NCI-H146 treated with DMSO at 0.1 percent for 48 hours (cell line): ENCODE results near the gene ZNF699.
"Not testable (repeated sequence)": the region's sequence is repeated elsewhere in the genome, so short reads cannot be mapped to it uniquely, and the experiment has no call there.

Source experiments
- DNase-seq: peaks from one replicate; lab custom pipeline; 2025; ENCODE audit not compliant: unreplicated experiment; lab: John Stamatoyannopoulos, UW

ZNF699 gene

DNA sequence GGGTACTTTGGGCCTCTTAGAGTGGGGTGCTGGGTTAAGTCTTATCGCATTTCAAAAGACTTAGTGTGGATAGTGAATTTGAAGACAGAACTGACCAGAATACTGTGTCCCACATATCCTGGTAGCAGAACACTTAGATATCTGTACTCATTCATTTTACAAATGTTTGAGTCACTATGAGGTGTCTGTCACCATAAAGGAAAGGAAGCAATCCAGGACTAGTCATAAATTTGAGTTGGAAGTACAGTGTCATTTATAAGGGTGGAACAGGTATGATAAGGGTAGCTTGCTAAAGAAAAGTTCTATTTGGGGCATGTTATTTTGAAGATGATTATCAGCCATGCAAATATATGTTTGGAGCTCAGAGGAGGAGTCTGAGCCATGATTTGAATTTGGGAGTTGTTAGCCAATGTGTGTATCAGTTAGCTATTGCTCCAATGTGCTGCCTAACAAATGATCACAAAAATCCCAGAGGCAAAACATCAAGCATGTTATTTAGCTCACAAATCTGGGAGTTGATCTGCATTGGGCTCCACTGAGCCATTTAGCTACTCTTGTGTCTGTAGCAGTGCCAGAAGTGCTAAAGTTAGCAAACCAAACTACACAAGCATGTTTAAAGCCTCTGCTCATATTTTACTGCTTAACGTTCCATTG, 20.3 kb downstream of the ZNF699 start:
- DNase-seq = no peak

DNA sequence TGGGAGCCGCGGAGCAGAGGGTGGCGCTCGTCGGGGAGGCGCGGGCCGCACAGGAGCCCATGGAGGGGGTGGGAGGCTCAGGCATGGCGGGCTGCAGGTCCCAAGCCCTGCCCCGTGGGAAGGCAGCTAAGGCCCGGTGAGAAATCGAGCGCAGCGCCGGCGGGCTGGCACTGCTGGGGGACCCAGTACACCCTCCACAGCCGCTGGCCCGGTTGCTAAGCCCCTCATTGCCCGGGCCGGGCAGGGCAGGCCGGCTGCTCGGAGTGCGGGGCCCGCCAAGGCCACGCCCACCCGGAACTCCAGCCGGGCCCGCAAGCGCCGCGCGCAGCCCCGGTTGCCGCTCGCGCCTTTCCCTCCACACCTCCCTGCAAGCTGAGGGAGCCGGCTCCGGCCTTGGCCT, 26.2 kb downstream of the ZNF699 start:
- not testable (repeated sequence) for DNase-seq

DNA sequence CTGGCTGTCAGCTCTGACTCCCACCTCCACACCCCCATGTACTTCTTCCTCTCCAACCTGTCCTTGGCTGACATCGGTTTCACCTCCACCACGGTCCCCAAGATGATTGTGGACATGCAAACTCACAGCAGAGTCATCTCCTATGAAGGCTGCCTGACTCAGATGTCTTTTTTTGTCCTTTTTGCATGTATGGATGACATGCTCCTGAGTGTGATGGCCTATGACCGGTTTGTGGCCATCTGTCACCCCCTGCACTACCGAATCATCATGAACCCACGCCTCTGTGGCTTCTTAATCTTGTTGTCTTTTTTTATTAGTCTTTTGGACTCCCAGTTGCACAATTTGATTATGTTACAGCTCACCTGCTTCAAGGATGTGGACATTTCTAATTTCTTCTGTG, 58.4 kb downstream of the ZNF699 start:
- DNase-seq = no peak

DNA sequence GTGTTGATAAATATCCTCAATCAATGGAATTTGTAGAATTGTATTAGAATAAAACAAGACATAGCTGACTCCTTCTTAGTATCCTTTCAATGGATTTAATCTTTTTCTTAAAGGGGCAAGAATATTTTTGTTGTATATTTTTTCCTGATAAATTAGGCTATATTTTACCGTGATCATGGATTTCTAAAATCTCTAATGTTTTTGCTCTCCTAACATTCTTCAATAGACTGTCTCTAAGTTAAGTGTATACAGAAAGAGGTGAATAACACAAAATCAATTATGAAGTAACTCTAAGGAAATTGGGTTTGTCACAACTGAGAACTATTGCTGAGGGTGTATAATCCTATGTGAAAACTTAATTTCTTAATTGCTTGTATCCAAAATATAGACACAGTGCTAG, 59.0 kb downstream of the ZNF699 start, which contains the start of gene OR7E24:
Gene OR7E24 (plus strand): TSS at position 301 of the 400 bp plus-strand sequence. CDS start 114 bp downstream, outside the sequence.
- DNase-seq = no peak
